ENCODE data around the gene PDE6C. TPM values are rescaled to one million over a fixed set of nuclear protein-coding genes. Genes with fewer than 3 reads are reported as not detected.
A peak's percentile ranks its signal among the peaks of the same experiment; 100 is the strongest.

PDE6C gene
- not detected for total RNA-seq
- not detected for polyA plus RNA-seq (ENCODE audit: insufficient read depth, low read depth, low replicate concordance)
- long read RNA-seq, donor 1, result 0 reads
- long read RNA-seq, donor 2, result 0 reads
- long read RNA-seq, donor 3, result 0 reads
- long read RNA-seq, donor 4, result 0 reads
- long read RNA-seq, donor 5, result 0 reads
- long read RNA-seq, donor 6, result 0 reads
- long read RNA-seq, donor 7, result 0 reads
- long read RNA-seq, donor 8, result 0 reads
- long read RNA-seq, donor 9, result 0 reads
- long read RNA-seq, donor 10, result 0 reads

GRCh38 chr10:93612311-93612710, at the start of gene PDE6C:
Gene PDE6C, plus strand, starts transcription at chr10:93612537. Its CDS starts 189 bp downstream, at chr10:93612726.
- FAIRE-seq, result no peak

GRCh38 chr10:93565446-93565845, 46.9 kb upstream of the PDE6C start:
- FAIRE-seq (no peak), DNase-seq (no peak)

More at GRCh38 chr10:93612311-93612710, at the start of gene PDE6C:
- Histone ChIP-seq H3K36me3 (ENCODE audit: control insufficient read depth in 2 of 3, insufficient read depth in 3 of 3, low read length in 3 of 3) (no peaks in the 10 kb centered on the region), H3K27me3 (ENCODE audit: control insufficient read depth, insufficient read depth, low read length) (no peaks in the 10 kb centered on the region), H3K9me3 (ENCODE audit: control insufficient read depth in 2 of 3, insufficient read depth in 1 of 3, low read length in 3 of 3) (no peaks in the 10 kb centered on the region), H3K4me3 (ENCODE audit: low read length in 3 of 3) (no peak within 1 kb of the TSS), H3K4me1 (ENCODE audit: control insufficient read depth in 2 of 3, insufficient read depth in 2 of 3, low read depth in 1 of 3, low read length in 3 of 3) (no peaks in the 10 kb centered on the region), H3K9ac (ENCODE audit: low read length in 3 of 3) (no peak within 1 kb of the TSS), H3K27ac (ENCODE audit: low read depth in 2 of 2, low read length in 2 of 2) (no peak within 1 kb of the TSS)
- no peak for TF ChIP-seq CTCF (IDR thresholded peaks at IDR 0.05; ENCODE audit: borderline replicate concordance, extremely low read depth, insufficient read depth)
- no peak for DNase-seq
- intact Hi-C loops (cut with DNase I), result no loop called here

GRCh38 chr10:93566435-93567276, 45.7 kb upstream of the PDE6C start, which contains the start of gene FFAR4:
Gene FFAR4, plus strand, starts transcription at chr10:93566665. Its CDS starts 56 bp downstream, at chr10:93566721.
- H3K27ac ChIP-seq (ENCODE audit: low read depth in 2 of 2, low read length in 2 of 2), result no peak within 1 kb of the TSS
- no peaks in the 10 kb centered on the region for H3K9me3 ChIP-seq (ENCODE audit: control insufficient read depth in 2 of 3, insufficient read depth in 1 of 3, low read length in 3 of 3)
- peak in 4 of 5 donors; percentile 51 to 60 (median 52) for DNase-seq
- intact Hi-C loops (cut with DNase I), result no loop called here
- H3K27me3 ChIP-seq (ENCODE audit: control insufficient read depth, insufficient read depth, low read length), result peaks cover 16% of the 10 kb centered on the region
- no peaks in the 10 kb centered on the region for H3K36me3 ChIP-seq (ENCODE audit: control insufficient read depth in 2 of 3, insufficient read depth in 3 of 3, low read length in 3 of 3)
- H3K9ac ChIP-seq (ENCODE audit: low read length in 3 of 3), result no peak within 1 kb of the TSS
- no peak for TF ChIP-seq CTCF (IDR thresholded peaks at IDR 0.05; ENCODE audit: borderline replicate concordance, extremely low read depth, insufficient read depth)
- H3K4me3 ChIP-seq (ENCODE audit: low read length in 3 of 3), result no peak within 1 kb of the TSS
- no peaks in the 10 kb centered on the region for H3K4me1 ChIP-seq (ENCODE audit: control insufficient read depth in 2 of 3, insufficient read depth in 2 of 3, low read depth in 1 of 3, low read length in 3 of 3)
- FAIRE-seq, result no peak

More at GRCh38 chr10:93565446-93565845, 46.9 kb upstream of the PDE6C start:
- no peak overlapping the region for H3K4me3 ChIP-seq (ENCODE audit: low read length in 3 of 3)
- intact Hi-C loops (cut with DNase I), result no loop called here
- H3K9ac ChIP-seq (ENCODE audit: low read length in 3 of 3), result no peak overlapping the region
- no peak for TF ChIP-seq CTCF (IDR thresholded peaks at IDR 0.05; ENCODE audit: borderline replicate concordance, extremely low read depth, insufficient read depth)
- no peaks in the 10 kb centered on the region for H3K4me1 ChIP-seq (ENCODE audit: control insufficient read depth in 2 of 3, insufficient read depth in 2 of 3, low read depth in 1 of 3, low read length in 3 of 3)
- H3K27ac ChIP-seq (ENCODE audit: low read depth in 2 of 2, low read length in 2 of 2), result no peak overlapping the region
- peaks cover 16% of the 10 kb centered on the region for H3K27me3 ChIP-seq (ENCODE audit: control insufficient read depth, insufficient read depth, low read length)
- H3K9me3 ChIP-seq (ENCODE audit: control insufficient read depth in 2 of 3, insufficient read depth in 1 of 3, low read length in 3 of 3), result no peaks in the 10 kb centered on the region
- no peaks in the 10 kb centered on the region for H3K36me3 ChIP-seq (ENCODE audit: control insufficient read depth in 2 of 3, insufficient read depth in 3 of 3, low read length in 3 of 3)

Measured in kidney (tissue), 22 donors.